Measurements from ENCODE around the gene UHRF2. TPM values are rescaled to one million over a fixed set of nuclear protein-coding genes. Genes with fewer than 3 reads are reported as not detected.

The UHRF2 gene
- total RNA-seq, 1 experiment from 2014 or later = 45.2 TPM

- Histone ChIP-seq H2BK15ac (ENCODE audit: low read depth, low read length) (no peak overlapping the region), H2AK5ac (ENCODE audit: insufficient read length, low read length) (no peak overlapping the region), H3K27me3 (ENCODE audit: insufficient read depth, low read length) (no peaks in the 10 kb centered on the region), H3K79me1 (ENCODE audit: insufficient read depth, low read depth, low read length, poor library complexity, severe bottlenecking) (no peaks in the 10 kb centered on the region), H2BK120ac (ENCODE audit: low read depth, low read length, poor library complexity, severe bottlenecking) (no peak overlapping the region), H2BK20ac (ENCODE audit: low read depth, low read length, poor library complexity, severe bottlenecking) (no peak overlapping the region), H3K27ac (ENCODE audit: insufficient read length, low read depth, low read length) (no peak overlapping the region), H2BK5ac (ENCODE audit: insufficient read length, low read length) (no peak overlapping the region), H3K56ac (ENCODE audit: insufficient read length, low read depth, low read length) (no peak overlapping the region), H2AFZ (ENCODE audit: low read length) (no peak overlapping the region), H2BK12ac (ENCODE audit: insufficient read length, low read depth, low read length) (no peak overlapping the region), H3K14ac (ENCODE audit: insufficient read depth, low read length) (no peak overlapping the region), H3K4me1 (ENCODE audit: insufficient read depth, low read length) (no peaks in the 10 kb centered on the region), H4K20me1 (ENCODE audit: control insufficient read depth, insufficient read depth, insufficient read length) (no peaks in the 10 kb centered on the region), H3K9ac (ENCODE audit: extremely low read depth, insufficient read length, low read length) (no peak overlapping the region), H3K9me3 (ENCODE audit: control insufficient read depth, low read depth, low read length) (no peaks in the 10 kb centered on the region), H3K23ac (ENCODE audit: insufficient read length, low read depth, low read length) (no peak overlapping the region), H4K91ac (ENCODE audit: insufficient read length, low read depth, low read length) (no peak overlapping the region), H3K18ac (ENCODE audit: insufficient read length, low read depth, low read length) (no peak overlapping the region), H3K4ac (ENCODE audit: low read depth, low read length) (no peak overlapping the region), H4K5ac (ENCODE audit: insufficient read length, low read depth, low read length) (no peak overlapping the region), H4K8ac (replicated peaks; ENCODE audit: insufficient read length, low read depth, low read length) (no peak overlapping the region), H3T11ph (ENCODE audit: low read length) (no peak overlapping the region), H3K23me2 (ENCODE audit: insufficient read length, low read depth, low read length, poor library complexity, severe bottlenecking) (no peaks in the 10 kb centered on the region), H3K4me2 (ENCODE audit: insufficient read depth, insufficient read length, low read length) (no peak overlapping the region), H3K79me2 (ENCODE audit: insufficient read depth, low read length) (no peaks in the 10 kb centered on the region)
- H3K27ac Mint-ChIP-seq = no peak overlapping the region
- H3K36me3 Mint-ChIP-seq (ENCODE audit: insufficient read depth in 1 of 3, low read depth in 3 of 3) = peaks cover 16 to 48% (median 29%) of the 10 kb centered on the region in 3 experiments; a peak in 6 of 7 replicates
- no peak for TF ChIP-seq CTCF (conservative IDR thresholded peaks at IDR 0.05)
- no peaks in the 10 kb centered on the region for H3K9me3 Mint-ChIP-seq
- no CpG with 5 or more reads among the region's 3 CpGs for WGBS (ENCODE audit: extremely low coverage, insufficient read length, low lambda C conversion rate)
- no peak overlapping the region for H3K4me3 Mint-ChIP-seq
- H3K4me1 Mint-ChIP-seq = no peaks in the 10 kb centered on the region
- no peaks in the 10 kb centered on the region for H3K27me3 Mint-ChIP-seq (ENCODE audit: low read depth)
- DNase-seq = no peak
Measured at GRCh38 chr9:6535594-6535993, 122.6 kb downstream of the UHRF2 start.
